B cell (primary cell): ENCODE data around the gene PANK1. TPM values are rescaled to one million over a fixed set of nuclear protein-coding genes. Genes with fewer than 3 reads are reported as not detected.

Experiments
- ATAC-seq: fragments of 200-7000 bp; cut with Tn5 transposase; one replicate; pipeline ENCODE4 v1.10.0; 2021; ENCODE audit warnings: low read depth, mild to moderate bottlenecking, moderate number of reproducible peaks, moderate library complexity
- CTCF ChIA-PET: fragments of 350-600 bp; sonication (Branson Sonifier 250); formaldehyde crosslinking; loops from one replicate; lab custom pipeline; 2021; ENCODE audit warnings: antibody characterized with exemption, inconsistent platforms; lab: Charles Lee
- POLR2A ChIA-PET: fragments of 350-600 bp; sonication (Branson Sonifier 250); formaldehyde crosslinking; loops from one replicate; lab custom pipeline; 2021; ENCODE audit warnings: antibody characterized with exemption; lab: Charles Lee
- DNase-seq: peaks from one replicate; pipeline ENCODE4 v3.0.0; 2013
- H2AFZ ChIP-seq: 2 replicates; pipeline ENCODE4 v1.6.1; 2012; ENCODE audit warnings: mild to moderate bottlenecking, low read depth, low read length; ENCODE audit not compliant: insufficient read depth, poor library complexity, severe bottlenecking
- H3K27ac ChIP-seq, 2 donors: 1 replicate in 1 of 2; 2 replicates in 1 of 2; pipeline ENCODE4 v1.5.1; 2012 to 2013; ENCODE audit warnings: low read length in 2 of 2, mild to moderate bottlenecking in 2 of 2, moderate library complexity in 1 of 2
- H3K27me3 ChIP-seq, 4 experiments: fragments of 200-600 bp in 1 of 4; sonication (generic) in 1 of 4; replicated peaks in 1 of 4; 1 replicate in 2 of 4; 2 replicates in 2 of 4; pipeline versions ENCODE4 v1.6.1 to v1.7.0; 2013 to 2016; ENCODE audit warnings: low read length in 3 of 4, mild to moderate bottlenecking in 2 of 4, mixed read lengths in 1 of 4, moderate library complexity in 1 of 4; ENCODE audit not compliant: insufficient read depth in 4 of 4, control insufficient read depth in 3 of 4; ENCODE audit errors: control extremely low read depth in 1 of 4
- H3K36me3 ChIP-seq, 2 experiments: replicated peaks in 1 of 2; 1 replicate in 1 of 2; 2 replicates in 1 of 2; pipeline versions ENCODE4 v1.6.1 to v1.7.1; 2013; ENCODE audit warnings: low read length in 1 of 2; ENCODE audit not compliant: insufficient read depth in 2 of 2, control insufficient read depth in 1 of 2; ENCODE audit errors: control extremely low read depth in 1 of 2, extremely low read depth in 1 of 2
- H3K4me1 ChIP-seq, 2 donors: fragments of 200-600 bp in 1 of 2; sonication (generic) in 1 of 2; 1 replicate in 1 of 2; 2 replicates in 1 of 2; pipeline versions ENCODE4 v1.5.1 to v1.6.1; 2013 to 2017; ENCODE audit warnings: low read length in 2 of 2; ENCODE audit not compliant: control insufficient read depth in 2 of 2, insufficient read depth in 2 of 2
- H3K4me2 ChIP-seq: replicated peaks from 2 replicates; pipeline ENCODE3; 2012; ENCODE audit warnings: mild to moderate bottlenecking, low read depth, low read length; ENCODE audit not compliant: poor library complexity, severe bottlenecking
- H3K4me3 ChIP-seq, 5 experiments: fragments of 200-600 bp in 1 of 5; sonication (generic) in 1 of 5; 1 replicate in 3 of 5; 2 replicates in 2 of 5; pipeline versions ENCODE4 v1.5.1 to v1.7.0; 2011 to 2016; ENCODE audit warnings: low read length in 4 of 5, mild to moderate bottlenecking in 4 of 5, low read depth in 2 of 5, control low read depth in 1 of 5, moderate library complexity in 1 of 5; ENCODE audit not compliant: insufficient read depth in 1 of 5; ENCODE audit errors: control extremely low read depth in 1 of 5, extremely low read depth in 1 of 5
- H3K79me2 ChIP-seq: fragments of 200-600 bp; sonication (generic); one replicate; pipeline ENCODE4 v1.6.0; 2016; ENCODE audit warnings: low read length; ENCODE audit not compliant: control insufficient read depth, insufficient read depth
- H3K9ac ChIP-seq: fragments of 200-600 bp; sonication (generic); 2 replicates; pipeline ENCODE4 v1.6.1; 2017; ENCODE audit warnings: mild to moderate bottlenecking, low read length, moderate library complexity
- H3K9me3 ChIP-seq, 3 donors: one replicate each; pipeline versions ENCODE4 v1.6.1 to v1.7.1; 2013; ENCODE audit warnings: low read length in 2 of 3; ENCODE audit not compliant: control insufficient read depth in 2 of 3, insufficient read depth in 1 of 3; ENCODE audit errors: control extremely low read depth in 1 of 3
- H4K20me1 ChIP-seq: 2 replicates; pipeline ENCODE4 v1.6.0; 2012; ENCODE audit warnings: mild to moderate bottlenecking, low read length; ENCODE audit not compliant: insufficient read depth, control insufficient read depth, poor library complexity, severe bottlenecking
- H3K27ac Mint-ChIP-seq: one replicate; pipeline ENCODE4 v1.8.0; 2021; ENCODE audit warnings: mixed read lengths
- H3K27me3 Mint-ChIP-seq: one replicate; pipeline ENCODE4 v1.8.0; 2021; ENCODE audit warnings: mixed read lengths
- H3K4me1 Mint-ChIP-seq: one replicate; pipeline ENCODE4 v1.8.0; 2021; ENCODE audit warnings: mixed read lengths
- H3K4me3 Mint-ChIP-seq: one replicate; pipeline ENCODE4 v1.8.0; 2021; ENCODE audit warnings: mixed read lengths
- H3K9me3 Mint-ChIP-seq: one replicate; pipeline ENCODE4 v1.8.0; 2022; ENCODE audit warnings: mixed read lengths; ENCODE audit not compliant: insufficient read depth
- EZH2 ChIP-seq: IDR thresholded peaks from 2 replicates; pipeline ENCODE4 v1.6.1; 2012; ENCODE audit warnings: borderline replicate concordance, low read depth, mild to moderate bottlenecking, moderate library complexity, low read length; ENCODE audit not compliant: insufficient read depth, poor library complexity, severe bottlenecking
- WGBS: methylation state at CpG from one replicate; pipeline ENCODE4 v1.1.5; 2013; ENCODE audit warnings: missing lambda C conversion rate; ENCODE audit not compliant: insufficient coverage; 5-methylcytosine and 5-hydroxymethylcytosine counted together
- intact Hi-C: fragments of 100-400 bp; cut with micrococcal nuclease; formaldehyde crosslinking; loops from one replicate; pipeline ENCODE4 v1.10.0; 2022
- polyA plus RNA-seq: library from polyadenylated mRNA; depleted of rRNA; stranded (reverse); fragments of >200 nt; gene quantifications from 2 replicates; pipeline ENCODE4 v1.2.3, GENCODE V29; 2012
- total RNA-seq, 2 donors: library from RNA; stranded (reverse); fragments of 120-200 nt in 1 of 2; gene quantifications; 1 replicate in 1 of 2; 2 replicates in 1 of 2; pipeline versions ENCODE4 v1.2.3 to v1.2.4, GENCODE V29; 2013 to 2022
- TF ChIP-seq, protein P1 (sequence below): fragments of 200-600 bp; IDR thresholded peaks from one replicate; pipeline ENCODE4 v1.8.0; 2022; ENCODE audit warnings: antibody characterized with exemption, mild to moderate bottlenecking

The PANK1 gene
- total and polyA plus RNA-seq, 2 donors (not counting 1 experiment from before 2014, with no cell fraction given): 0.31 to 2.9 TPM

DNA sequence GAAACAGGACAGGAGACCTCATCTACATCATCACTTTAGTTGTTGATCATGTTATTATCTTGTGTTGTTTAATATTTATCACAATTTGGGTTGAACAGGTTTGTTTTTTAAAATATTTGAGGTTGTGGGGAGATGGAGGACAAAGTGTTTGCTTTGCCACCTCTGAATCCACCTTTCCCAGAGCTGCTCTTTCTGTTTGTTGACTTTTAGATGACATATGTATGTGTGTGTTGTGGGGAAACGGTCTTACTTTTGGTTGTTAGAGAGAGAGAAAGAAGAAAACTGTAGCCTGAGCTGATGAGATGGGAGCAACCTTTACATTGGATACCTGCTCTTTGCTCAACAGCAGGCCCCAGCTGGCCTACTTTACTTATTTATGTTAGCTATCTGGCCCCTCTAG, 90.6 kb downstream of the PANK1 start:
- ATAC-seq: no peak
- Histone ChIP-seq H3K4me3 (no peak overlapping the region), H2AFZ (no peak overlapping the region), H3K27me3 (no peaks in the 10 kb centered on the region), H3K9ac (no peak overlapping the region), H3K4me2 (no peak overlapping the region), H3K4me1 (no peaks in the 10 kb centered on the region), H3K79me2 (no peaks in the 10 kb centered on the region), H3K9me3 (no peaks in the 10 kb centered on the region), H3K36me3 (no peaks in the 10 kb centered on the region), H4K20me1 (no peaks in the 10 kb centered on the region), H3K27ac (no peak overlapping the region)
- Mint-ChIP-seq H3K27ac (no peak overlapping the region), H3K4me1 (no peaks in the 10 kb centered on the region), H3K9me3 (no peaks in the 10 kb centered on the region), H3K4me3 (no peak overlapping the region), H3K27me3 (peaks cover 16% of the 10 kb centered on the region)
- CTCF ChIA-PET: interaction anchor here (1.1 kb wide), 1 partner anchor 9 kb away, joined by 3 read pairs; no protein-coding TSS in a partner anchor
- intact Hi-C loops: no loop called here
- no peak for DNase-seq
- POLR2A ChIA-PET: no interaction called here
- 83% methylated on average over 1 of the region's 1 CpG for WGBS
- TF ChIP-seq, protein P1, sequence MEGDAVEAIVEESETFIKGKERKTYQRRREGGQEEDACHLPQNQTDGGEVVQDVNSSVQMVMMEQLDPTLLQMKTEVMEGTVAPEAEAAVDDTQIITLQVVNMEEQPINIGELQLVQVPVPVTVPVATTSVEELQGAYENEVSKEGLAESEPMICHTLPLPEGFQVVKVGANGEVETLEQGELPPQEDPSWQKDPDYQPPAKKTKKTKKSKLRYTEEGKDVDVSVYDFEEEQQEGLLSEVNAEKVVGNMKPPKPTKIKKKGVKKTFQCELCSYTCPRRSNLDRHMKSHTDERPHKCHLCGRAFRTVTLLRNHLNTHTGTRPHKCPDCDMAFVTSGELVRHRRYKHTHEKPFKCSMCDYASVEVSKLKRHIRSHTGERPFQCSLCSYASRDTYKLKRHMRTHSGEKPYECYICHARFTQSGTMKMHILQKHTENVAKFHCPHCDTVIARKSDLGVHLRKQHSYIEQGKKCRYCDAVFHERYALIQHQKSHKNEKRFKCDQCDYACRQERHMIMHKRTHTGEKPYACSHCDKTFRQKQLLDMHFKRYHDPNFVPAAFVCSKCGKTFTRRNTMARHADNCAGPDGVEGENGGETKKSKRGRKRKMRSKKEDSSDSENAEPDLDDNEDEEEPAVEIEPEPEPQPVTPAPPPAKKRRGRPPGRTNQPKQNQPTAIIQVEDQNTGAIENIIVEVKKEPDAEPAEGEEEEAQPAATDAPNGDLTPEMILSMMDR: no peak
- no peak for TF ChIP-seq EZH2

DNA sequence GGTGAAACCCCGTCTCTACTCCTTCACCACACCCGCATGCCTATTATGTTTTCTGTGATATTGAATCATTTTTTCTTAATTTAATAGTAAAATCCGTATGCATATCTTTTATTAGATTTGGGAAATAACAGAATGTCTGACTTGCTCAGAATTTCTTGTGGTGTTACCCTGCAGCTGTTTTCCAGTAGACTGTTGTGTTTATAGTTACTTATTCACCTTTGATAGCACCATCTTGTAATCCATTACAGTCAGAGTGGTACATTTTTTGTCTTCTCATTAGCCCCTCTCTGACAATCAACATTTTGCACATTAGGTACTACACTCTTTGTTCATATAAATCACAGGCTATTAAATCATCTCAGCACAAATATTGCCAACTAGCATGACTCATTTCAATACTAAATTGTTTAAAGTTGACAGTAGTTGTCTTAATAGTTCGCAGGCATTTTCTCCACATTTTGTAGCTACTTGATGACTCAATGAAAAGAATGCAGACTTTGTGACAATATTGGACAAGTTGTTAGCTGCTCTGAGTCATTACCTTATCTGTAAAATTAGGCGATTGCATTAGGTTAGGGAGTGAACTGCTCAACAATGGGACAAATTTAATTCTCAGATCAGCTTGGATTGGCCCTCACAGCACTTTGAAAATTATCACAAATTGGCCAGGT, 91.8 kb downstream of the PANK1 start:
- 100% methylated on average over 1 of the region's 5 CpGs for WGBS
- no peak for ATAC-seq
- H3K4me1 Mint-ChIP-seq: no peaks in the 10 kb centered on the region
- Histone ChIP-seq H3K4me3 (no peak overlapping the region), H3K27me3 (no peaks in the 10 kb centered on the region), H3K36me3 (no peaks in the 10 kb centered on the region), H3K9me3 (no peaks in the 10 kb centered on the region), H3K4me1 (no peaks in the 10 kb centered on the region), H3K4me2 (no peak overlapping the region), H4K20me1 (no peaks in the 10 kb centered on the region), H3K27ac (no peak overlapping the region), H2AFZ (no peak overlapping the region), H3K79me2 (no peaks in the 10 kb centered on the region), H3K9ac (no peak overlapping the region)
- H3K9me3 Mint-ChIP-seq: no peaks in the 10 kb centered on the region
- ChIA-PET CTCF (interaction anchor here (0.5 kb wide), 1 partner anchor 11 kb away, joined by 3 read pairs; no protein-coding TSS in a partner anchor), POLR2A (no interaction called here)
- H3K4me3 Mint-ChIP-seq: no peak overlapping the region
- no peak overlapping the region for H3K27ac Mint-ChIP-seq
- peaks cover 11% of the 10 kb centered on the region for H3K27me3 Mint-ChIP-seq
- TF ChIP-seq EZH2: no peak
- TF ChIP-seq, protein P1: no peak
- intact Hi-C loops: no loop called here
- no peak for DNase-seq
